HL-60 (cell line): ENCODE results near the gene GAD2.

ENCODE experiments used
- DNase-seq, 2 experiments: peaks; one replicate each; pipeline ENCODE4 v3.0.0-alpha.2; 2010 to 2020; ENCODE audit warnings: low read depth in 1 of 2, low spot score in 1 of 2
- H3K27ac ChIP-seq: fragments of 250-450 bp; sonication (Bioruptor Pico); replicated peaks from 2 replicates; pipeline ENCODE4 v1.5.1; 2020; ENCODE audit warnings: mild to moderate bottlenecking, moderate library complexity
- H3K27me3 ChIP-seq: fragments of 250-450 bp; sonication (Bioruptor Pico); 2 replicates; pipeline ENCODE4 v1.5.1; 2021; ENCODE audit warnings: mild to moderate bottlenecking, moderate library complexity; ENCODE audit not compliant: insufficient read depth, poor library complexity, severe bottlenecking
- H3K4me3 ChIP-seq: replicated peaks from 2 replicates; pipeline ENCODE4 v1.5.1; 2011; ENCODE audit warnings: mild to moderate bottlenecking, control low read depth, low read length; ENCODE audit not compliant: insufficient read depth
- GABPA ChIP-seq: IDR thresholded peaks from 2 replicates; pipeline ENCODE4 v1.6.1; 2012; ENCODE audit warnings: low read depth
- POLR2AphosphoS5 ChIP-seq: IDR thresholded peaks from 2 replicates; pipeline ENCODE4 v1.6.1; 2012; ENCODE audit warnings: low read depth
- SPI1 ChIP-seq: IDR thresholded peaks from 2 replicates; pipeline ENCODE4 v1.6.1; 2012; ENCODE audit warnings: low read depth, mild to moderate bottlenecking, borderline replicate concordance
- TF ChIP-seq, protein P1 (sequence below): IDR thresholded peaks from one replicate; pipeline ENCODE4 v1.5.1; 2011; ENCODE audit warnings: low read length, control low read depth, inconsistent platforms; ENCODE audit not compliant: insufficient read depth
- TF ChIP-seq, protein P2 (sequence below): IDR thresholded peaks from 2 replicates; pipeline ENCODE4 v1.6.1; 2012; ENCODE audit warnings: low read depth; ENCODE audit not compliant: insufficient replicate concordance

Gene GAD2

DNA sequence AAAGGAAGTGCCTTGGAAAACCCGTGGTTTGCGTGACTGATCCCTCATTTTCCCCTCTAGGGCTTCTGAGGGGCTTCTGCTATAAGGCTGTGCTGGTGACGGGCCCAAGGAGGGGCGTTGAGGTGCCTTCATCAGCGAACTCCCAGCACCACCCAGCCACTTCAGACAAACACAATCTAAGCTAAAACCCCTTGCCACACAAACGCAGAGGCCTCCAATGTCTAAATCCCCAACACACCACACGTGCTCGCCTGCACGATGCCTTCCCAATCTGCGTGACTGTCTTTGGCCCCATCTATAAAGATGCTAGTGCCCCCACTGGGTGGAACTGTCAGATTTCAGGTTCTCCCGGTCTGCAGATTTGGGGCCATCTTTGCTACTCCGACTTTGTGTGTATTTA, 4.1 kb upstream of the GAD2 start:
- H3K27me3 ChIP-seq = peaks cover 75% of the 10 kb centered on the region
- no peak for DNase-seq
- H3K4me3 ChIP-seq = no peak overlapping the region
- no peak overlapping the region for H3K27ac ChIP-seq
- TF ChIP-seq GABPA (no peak), POLR2AphosphoS5 (no peak), SPI1 (no peak)
- TF ChIP-seq, protein P1, sequence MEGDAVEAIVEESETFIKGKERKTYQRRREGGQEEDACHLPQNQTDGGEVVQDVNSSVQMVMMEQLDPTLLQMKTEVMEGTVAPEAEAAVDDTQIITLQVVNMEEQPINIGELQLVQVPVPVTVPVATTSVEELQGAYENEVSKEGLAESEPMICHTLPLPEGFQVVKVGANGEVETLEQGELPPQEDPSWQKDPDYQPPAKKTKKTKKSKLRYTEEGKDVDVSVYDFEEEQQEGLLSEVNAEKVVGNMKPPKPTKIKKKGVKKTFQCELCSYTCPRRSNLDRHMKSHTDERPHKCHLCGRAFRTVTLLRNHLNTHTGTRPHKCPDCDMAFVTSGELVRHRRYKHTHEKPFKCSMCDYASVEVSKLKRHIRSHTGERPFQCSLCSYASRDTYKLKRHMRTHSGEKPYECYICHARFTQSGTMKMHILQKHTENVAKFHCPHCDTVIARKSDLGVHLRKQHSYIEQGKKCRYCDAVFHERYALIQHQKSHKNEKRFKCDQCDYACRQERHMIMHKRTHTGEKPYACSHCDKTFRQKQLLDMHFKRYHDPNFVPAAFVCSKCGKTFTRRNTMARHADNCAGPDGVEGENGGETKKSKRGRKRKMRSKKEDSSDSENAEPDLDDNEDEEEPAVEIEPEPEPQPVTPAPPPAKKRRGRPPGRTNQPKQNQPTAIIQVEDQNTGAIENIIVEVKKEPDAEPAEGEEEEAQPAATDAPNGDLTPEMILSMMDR = no peak
- TF ChIP-seq, protein P2, sequence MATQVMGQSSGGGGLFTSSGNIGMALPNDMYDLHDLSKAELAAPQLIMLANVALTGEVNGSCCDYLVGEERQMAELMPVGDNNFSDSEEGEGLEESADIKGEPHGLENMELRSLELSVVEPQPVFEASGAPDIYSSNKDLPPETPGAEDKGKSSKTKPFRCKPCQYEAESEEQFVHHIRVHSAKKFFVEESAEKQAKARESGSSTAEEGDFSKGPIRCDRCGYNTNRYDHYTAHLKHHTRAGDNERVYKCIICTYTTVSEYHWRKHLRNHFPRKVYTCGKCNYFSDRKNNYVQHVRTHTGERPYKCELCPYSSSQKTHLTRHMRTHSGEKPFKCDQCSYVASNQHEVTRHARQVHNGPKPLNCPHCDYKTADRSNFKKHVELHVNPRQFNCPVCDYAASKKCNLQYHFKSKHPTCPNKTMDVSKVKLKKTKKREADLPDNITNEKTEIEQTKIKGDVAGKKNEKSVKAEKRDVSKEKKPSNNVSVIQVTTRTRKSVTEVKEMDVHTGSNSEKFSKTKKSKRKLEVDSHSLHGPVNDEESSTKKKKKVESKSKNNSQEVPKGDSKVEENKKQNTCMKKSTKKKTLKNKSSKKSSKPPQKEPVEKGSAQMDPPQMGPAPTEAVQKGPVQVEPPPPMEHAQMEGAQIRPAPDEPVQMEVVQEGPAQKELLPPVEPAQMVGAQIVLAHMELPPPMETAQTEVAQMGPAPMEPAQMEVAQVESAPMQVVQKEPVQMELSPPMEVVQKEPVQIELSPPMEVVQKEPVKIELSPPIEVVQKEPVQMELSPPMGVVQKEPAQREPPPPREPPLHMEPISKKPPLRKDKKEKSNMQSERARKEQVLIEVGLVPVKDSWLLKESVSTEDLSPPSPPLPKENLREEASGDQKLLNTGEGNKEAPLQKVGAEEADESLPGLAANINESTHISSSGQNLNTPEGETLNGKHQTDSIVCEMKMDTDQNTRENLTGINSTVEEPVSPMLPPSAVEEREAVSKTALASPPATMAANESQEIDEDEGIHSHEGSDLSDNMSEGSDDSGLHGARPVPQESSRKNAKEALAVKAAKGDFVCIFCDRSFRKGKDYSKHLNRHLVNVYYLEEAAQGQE = no peak

- peaks cover 82% of the 10 kb centered on the region for H3K27me3 ChIP-seq
- TF ChIP-seq SPI1 = no peak
- DNase-seq = no peak
- H3K4me3 ChIP-seq = no peak overlapping the region
- no peak overlapping the region for H3K27ac ChIP-seq
Measured at GRCh38 chr10:26213157-26213800, 3.3 kb upstream of the GAD2 start.

GRCh38 chr10:26214004-26214403, 2.6 kb upstream of the GAD2 start:
- H3K27me3 ChIP-seq = peaks cover 87% of the 10 kb centered on the region
- no peak for DNase-seq
- no peak overlapping the region for H3K4me3 ChIP-seq
- H3K27ac ChIP-seq = no peak overlapping the region
- TF ChIP-seq GABPA (no peak), POLR2AphosphoS5 (no peak), SPI1 (no peak)
- TF ChIP-seq, protein P1 = no peak
- TF ChIP-seq, protein P2 = no peak

DNA sequence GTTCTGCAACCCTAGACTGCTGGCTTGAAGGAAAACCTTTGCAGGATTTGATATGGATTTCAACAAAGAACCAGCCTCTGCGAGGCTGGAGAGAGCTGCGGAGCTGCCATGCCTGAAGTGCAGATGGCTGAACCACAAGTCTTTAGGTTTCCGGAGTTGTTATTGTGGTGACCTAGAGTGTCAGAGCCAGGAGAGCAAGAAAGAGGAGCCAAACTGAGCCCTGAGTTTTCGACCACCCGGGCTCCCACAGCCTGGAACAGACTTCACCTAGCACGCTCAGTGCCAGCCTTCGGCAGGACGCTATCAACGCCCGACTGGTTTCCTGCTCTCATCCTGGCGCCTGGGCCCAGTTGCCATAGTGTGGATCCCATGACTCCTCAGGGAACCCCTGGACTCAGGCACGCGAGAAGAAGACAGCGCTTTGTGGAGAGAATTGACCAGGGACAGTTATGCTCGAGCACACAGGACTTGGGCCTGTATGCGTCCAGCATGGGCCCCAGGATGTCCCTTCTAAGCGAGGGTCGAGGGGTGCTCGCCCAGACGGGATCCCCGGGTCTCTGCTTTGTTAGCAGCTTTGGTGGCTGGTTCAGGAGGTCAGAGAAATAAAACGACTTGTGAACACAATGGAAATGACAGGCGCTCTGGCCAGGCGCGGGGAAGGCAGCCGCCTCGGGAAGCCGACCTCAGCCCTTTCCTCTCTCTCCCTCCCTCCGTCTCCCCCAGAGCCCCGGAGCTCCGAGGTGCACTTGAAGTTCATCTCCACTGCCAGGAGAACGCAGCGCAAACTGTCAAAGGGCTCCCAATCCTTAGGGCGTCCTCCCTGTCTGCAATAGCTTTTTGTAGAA, 1.8 kb upstream of the GAD2 start:
- Histone ChIP-seq H3K27ac (no peak overlapping the region), H3K27me3 (peaks cover 90% of the 10 kb centered on the region), H3K4me3 (no peak overlapping the region)
- DNase-seq = no peak
- TF ChIP-seq, protein P1 = no peak
- TF ChIP-seq GABPA = no peak
- TF ChIP-seq SPI1 = no peak
- TF ChIP-seq, protein P2 = no peak
- TF ChIP-seq POLR2AphosphoS5 = no peak
